ENCODE results near the gene HSPA4.

- TF ChIP-seq REST (IDR thresholded peaks at IDR 0.05; ENCODE audit: unreplicated experiment): no peak
- no peak for TF ChIP-seq CTCF (conservative IDR thresholded peaks at IDR 0.05; ENCODE audit: low read depth in 2 of 2)
Measured at GRCh38 chr5:133123297-133123696, 71.5 kb downstream of the HSPA4 start.
